ENCODE data around the gene STK11IP.

The STK11IP gene

DNA sequence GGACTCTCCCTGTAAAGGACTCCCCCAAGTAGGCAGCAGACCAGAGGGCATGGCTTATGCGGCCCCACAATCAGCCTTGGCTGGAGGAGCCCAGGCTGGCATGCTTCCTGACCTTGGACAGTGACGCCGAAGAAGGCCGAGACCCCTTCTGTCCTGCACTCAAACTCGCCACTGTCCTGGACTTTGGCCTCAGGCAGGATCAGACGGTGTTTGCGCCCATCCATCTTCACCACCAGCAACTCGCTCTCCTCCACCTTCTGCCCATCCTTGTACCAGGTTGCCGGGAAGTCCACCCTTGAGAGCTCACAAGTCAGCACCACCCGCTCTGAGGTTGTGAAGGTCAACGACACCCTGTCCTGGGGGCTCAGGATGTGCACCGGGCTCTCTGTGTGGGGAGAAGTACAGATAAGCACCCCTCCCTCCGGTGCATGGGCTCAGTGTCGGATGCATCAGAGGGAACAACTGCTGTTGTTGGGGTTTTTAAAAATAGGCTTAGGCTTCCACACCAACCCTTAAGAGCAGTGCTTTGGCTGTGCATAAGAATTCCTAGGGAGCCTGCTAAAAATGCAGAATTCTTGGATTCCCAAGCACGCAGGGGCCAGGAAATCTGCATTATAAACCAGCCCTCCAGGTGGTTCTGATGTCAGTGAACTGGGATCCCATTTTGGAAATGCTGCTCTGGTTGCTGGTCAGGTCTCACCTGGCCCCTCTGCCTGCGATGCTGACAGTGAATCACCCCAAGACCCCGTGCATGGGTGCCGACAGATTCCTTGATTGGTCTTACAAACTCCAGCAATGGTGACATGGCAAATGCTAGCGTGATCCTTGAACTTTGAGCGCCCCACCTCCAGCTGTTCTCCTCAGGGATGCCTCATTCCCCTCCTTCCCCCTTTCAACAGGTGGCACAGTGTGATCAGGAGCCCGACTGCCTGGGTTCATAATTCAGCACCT lies 32.3 kb upstream of the STK11IP start:
- DNase-seq, result no peak

DNA sequence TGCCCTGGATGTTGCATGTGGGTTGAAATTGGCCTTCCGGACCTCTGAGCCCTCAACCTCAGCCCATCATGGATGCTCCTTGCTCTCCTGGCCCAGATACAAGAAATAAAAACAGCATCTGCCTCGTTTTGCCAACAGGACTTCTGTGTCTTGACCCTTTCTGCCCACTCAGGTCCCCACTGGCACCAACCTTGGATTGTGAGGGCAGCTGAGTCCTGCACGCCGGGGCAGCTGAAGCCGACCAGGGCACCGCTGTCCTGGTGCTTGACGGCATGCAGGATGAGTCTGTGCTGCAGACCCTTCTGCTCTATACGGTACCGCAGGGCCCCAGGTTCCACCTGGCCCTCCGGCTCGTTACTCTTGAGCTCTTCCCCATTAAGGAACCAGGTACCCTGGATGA lies 31.0 kb upstream of the STK11IP start:
- no peak for DNase-seq

DNA sequence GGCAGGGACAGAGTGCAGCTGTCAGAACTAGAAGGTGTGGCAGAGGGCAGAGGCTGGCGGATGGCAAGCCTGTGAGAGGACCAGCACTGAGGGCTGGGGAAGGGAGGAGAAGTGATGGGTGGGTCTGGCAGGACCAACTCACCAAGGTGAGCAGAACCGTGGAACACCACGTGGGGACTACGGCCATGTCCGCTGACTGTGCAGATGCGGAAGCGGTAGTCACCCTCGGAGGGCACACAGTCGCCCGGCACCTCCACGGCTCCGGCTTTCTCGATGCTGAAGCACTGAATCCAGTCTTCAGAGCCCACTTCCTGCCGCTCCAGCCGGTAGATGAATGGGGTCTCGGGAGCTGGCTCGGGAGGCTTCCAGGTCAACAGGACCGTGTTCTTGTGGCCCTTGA lies 30.5 kb upstream of the STK11IP start:
- DNase-seq, result no peak

DNA sequence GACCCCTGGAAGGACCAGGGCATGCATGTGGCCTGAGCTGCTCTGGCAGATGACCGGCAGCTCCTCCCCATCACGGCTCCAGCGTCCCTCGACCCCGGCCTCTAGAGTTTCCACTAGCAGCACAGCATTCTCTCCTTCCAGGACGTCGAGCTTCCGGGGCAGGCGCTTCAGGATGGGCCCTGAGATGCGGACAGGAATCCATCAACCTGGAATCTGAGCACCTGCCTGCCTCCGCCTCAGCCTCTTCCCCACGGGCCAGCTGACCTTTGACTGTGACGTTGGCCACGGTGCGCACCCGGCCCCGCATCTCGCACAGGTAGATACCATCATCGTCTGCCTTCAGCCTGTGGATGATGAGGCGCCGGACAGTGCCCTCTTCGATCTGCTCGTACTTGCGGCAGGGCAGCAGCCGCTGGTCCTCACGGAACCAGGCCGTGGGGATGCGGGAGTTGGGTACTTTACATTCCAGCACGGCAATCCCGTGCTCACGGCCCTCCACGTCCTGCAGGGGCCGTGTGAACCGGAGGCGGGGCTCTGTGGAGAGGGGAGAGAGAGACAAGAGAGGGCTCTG lies 29.8 kb upstream of the STK11IP start:
- DNase-seq, result no peak

DNA sequence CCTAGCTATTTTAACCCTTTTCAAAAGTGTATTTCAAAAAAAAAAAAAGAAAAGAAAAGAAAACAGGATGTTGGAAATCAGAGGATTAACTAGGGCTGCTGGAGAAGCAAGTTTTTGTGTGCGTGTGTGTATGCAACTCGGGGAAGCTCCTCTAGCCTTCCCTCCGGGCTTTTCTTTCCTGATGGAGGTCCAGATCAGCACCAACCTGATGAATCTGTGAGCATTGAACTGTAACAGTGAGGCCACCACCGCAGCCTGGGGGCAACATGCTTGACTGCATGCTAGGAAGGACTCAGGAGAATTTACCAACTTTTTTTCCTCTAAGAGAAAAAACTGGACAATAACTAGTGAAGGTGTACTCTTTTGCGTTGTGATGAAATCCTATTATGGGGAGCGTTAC lies 28.6 kb upstream of the STK11IP start:
- no peak for DNase-seq

DNA sequence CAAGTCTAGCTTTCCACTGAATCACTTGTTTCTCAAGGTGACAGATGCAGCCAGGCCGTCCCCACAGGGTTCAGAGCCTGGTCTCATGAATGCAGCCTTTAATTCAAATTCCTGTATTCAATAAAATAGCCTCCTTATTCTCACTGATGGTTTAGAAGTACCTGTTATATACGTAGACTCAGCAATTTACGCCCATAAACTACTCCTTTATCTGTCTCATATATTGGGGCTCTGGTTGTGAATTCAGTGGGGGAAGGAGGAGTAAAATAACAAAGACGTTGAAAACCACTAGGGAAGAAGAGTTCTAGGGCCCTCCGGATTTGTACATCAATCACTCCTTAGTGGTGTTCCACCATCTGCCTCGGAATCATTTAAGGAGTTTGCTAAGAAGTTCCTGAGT lies 28.0 kb upstream of the STK11IP start:
- DNase-seq, result no peak

DNA sequence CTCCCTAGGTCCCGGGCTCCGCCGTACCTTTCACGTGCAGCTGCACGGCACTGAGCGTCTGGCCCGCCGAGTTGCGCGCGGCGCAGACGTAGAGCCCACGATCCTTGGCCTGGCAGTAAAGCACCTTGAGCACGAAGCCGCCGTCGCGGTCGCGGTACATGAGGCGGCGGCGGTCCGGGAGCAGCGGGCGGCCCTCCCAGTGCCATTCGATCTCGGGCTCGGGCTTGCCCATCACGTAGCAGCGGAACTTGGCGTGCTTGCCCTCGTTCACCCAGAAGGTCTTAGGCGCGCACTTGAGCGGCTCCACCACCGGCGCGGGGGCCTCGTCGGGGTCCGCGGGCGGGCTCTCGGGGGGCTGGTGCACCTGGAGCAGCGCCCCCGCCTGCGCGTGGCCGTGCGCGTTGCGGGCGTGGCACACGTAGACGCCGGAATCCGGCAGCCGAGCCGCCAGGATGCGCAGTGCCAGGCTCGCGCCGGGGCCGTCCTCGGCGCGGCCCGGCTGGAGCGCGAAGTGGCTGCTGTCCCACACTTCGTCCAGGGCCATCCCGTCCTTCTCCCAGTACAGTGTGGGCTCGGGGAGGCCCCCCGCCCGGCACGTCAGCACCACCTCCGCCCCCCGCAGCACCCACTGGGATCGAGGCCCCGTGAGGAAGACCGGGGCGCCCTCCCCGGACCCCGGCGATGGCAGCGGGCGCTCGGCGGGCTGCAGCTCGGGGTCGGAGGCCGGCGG lies 27.3 kb upstream of the STK11IP start:
- no peak for DNase-seq

DNA sequence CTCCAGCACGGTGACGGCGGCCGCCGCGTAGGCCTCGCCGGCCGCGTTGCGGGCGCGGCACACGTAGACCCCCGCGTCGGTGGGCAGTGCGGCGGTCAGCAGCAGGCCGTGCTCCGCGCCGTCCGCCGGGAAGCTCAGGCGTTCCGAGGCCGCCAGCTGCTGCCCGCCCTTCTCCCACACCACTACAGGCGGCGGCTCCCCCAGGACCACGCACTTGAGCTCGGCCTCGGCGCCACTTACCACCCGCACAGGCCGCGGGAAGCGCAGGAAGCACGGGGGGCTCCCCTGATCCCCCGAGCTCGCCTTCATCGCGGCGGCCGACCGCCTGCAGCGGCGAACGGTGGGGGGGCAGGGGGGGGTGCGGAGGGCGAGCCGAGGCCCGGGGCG lies 26.7 kb upstream of the STK11IP start:
- no peak for DNase-seq

DNA sequence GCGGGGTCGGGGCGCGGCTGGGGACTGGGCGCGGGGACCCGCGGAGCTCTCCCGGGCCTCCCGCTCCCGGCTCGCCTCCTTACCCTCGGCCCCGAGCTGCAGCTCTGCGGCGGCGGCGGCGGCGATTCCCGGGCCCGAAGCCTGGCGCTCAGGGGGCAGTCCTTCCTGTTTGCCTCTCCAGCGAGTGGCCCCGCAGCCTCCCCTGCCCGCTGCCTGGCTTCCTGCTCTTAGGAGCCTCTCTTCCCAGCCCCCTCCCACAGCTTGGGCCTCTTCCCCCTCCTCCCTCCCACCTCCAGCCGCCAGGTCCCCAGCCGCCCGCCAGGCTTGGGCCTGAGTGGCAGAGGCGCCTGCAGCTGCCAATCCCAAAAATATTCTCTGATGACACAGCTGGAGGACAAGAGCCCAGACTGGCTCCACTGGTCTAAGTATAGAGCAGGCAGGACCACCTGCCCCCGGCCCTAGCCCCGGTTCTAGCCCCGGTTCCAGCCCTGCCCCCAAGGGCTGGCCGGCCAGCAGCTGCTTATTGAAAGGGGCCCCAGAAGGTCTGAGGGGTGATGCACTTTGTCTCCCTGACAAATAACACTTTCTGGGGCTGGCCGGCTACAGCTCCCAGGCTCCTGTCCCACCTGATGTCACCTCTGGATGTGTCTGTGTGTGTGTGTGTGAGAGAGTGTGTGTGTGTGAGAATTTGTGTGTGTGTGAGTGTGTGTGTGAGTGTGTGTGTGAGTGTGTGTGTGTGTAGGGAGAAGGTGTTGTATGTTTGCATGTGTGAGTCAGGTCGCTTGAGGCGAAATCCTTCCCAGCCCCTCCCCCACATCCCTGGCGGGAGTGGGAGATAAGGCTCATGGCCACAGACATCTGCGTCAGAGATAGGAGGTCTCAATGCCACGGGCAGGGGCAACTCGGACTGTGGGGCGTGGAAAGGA lies 26.1 kb upstream of the STK11IP start, which contains the start of gene OBSL1:
TSS of gene OBSL1 (minus strand) at position 229 of the 926 bp plus-strand sequence. CDS start 307 bp downstream, outside the sequence.
- no peak for DNase-seq

DNA sequence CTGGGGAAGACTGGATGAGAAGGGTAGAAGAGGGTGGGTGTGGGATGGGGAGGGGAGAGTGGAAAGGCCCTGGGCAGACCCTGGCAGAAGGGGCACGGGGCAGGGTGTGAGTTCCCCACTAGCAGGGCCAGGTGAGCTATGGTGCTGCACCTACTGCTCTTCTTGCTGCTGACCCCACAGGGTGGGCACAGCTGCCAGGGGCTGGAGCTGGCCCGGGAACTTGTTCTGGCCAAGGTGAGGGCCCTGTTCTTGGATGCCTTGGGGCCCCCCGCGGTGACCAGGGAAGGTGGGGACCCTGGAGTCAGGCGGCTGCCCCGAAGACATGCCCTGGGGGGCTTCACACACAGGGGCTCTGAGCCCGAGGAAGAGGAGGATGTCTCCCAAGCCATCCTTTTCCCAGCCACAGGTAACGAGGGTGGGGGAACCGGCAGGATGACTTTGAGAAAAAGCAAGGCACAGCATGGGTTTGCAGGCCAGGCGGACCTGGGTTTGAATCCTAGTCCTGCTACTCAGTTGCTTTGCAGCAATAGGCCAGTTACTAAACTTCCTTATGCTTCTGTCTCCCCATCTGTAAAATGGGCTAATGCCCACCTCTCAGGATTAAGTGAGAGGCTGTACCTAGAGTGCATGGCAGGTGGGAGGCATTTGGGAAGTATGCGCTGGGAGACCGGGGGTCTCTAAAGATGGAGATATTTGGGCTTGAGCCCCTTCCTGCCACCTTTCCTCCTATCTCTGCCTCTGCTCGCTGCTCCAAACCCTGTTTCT lies 25.2 kb upstream of the STK11IP start, which contains the start of gene INHA:
TSS of gene INHA (plus strand) at position 74 of the 765 bp plus-strand sequence. CDS start at position 139, 65 bp downstream.
- no peak for DNase-seq

DNA sequence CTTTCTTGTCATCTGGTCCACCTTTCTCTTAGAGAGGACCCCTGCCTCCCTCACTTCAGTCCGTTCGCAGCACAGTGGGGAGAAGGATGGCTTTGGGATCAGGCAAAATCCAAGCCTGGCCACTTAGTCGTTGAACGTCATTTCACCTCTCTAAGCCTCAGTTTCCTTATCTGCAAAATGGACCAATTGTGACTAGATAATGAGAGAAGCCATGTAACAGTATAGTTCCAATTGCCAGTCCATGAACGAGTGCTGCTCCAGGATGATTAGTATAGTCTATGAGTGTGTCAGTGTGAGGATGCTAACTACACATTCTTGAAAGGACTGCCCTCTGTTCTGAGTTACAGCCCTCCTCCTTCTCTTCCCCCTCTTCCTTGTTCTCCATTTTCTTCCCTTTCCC lies 24.5 kb upstream of the STK11IP start:
- no peak for DNase-seq

DNA sequence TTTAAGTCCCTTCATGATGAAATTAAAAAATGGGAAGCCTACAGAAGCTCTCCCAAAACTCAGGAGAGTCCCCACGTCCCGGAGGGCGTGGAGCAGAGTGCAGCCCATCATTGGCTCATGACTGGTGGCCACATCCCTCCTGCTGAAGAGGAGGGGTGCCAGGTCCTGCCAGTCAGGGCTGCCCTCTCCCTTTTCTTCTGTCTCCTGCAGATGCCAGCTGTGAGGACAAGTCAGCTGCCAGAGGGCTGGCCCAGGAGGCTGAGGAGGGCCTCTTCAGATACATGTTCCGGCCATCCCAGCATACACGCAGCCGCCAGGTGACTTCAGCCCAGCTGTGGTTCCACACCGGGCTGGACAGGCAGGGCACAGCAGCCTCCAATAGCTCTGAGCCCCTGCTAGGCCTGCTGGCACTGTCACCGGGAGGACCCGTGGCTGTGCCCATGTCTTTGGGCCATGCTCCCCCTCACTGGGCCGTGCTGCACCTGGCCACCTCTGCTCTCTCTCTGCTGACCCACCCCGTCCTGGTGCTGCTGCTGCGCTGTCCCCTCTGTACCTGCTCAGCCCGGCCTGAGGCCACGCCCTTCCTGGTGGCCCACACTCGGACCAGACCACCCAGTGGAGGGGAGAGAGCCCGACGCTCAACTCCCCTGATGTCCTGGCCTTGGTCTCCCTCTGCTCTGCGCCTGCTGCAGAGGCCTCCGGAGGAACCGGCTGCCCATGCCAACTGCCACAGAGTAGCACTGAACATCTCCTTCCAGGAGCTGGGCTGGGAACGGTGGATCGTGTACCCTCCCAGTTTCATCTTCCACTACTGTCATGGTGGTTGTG lies 23.0 kb upstream of the STK11IP start:
- DNase-seq, result no peak

DNA sequence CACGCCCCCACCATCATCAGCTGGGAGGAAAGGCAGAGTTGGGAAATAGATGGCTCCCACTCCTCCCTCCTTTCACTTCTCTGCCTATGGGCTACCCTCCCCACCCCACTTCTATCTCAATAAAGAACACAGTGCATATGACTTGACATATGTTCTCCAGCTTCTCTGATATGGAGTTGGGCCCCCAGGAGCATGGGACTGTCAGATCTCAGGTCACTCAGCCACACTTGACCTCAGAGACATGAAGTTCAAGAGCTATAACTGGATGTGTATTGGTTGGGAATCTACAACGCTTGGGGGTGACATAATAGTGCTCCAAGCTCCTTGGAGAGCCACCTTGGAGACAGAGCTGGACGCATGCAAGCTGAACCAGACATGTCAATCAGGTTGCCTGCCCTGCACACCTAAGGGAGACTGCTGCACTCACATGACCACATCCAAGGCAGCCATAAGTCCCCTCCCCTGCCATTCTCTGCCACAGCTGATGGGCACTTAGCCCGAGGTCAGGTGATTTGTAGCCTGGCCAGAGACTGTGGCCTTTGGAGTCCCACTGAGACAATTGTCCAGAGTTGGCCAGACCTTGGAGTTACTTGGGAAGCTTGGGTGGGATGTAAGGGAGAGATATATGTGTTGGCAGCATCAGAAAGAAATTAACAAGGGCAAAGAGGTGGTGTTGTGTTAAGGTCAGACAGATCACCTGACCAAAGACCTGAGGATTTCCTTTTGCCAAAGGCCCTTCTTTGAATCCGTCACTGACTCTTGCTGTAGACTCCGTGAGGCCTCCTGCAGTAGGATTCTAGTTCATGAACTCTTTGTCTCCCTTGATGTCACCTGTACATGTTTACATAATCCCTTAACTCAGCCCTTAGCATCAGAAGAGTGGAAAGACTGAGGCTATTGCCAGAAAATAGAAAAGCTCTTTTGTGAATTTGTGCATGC lies 21.8 kb upstream of the STK11IP start:
- DNase-seq, result no peak

DNA sequence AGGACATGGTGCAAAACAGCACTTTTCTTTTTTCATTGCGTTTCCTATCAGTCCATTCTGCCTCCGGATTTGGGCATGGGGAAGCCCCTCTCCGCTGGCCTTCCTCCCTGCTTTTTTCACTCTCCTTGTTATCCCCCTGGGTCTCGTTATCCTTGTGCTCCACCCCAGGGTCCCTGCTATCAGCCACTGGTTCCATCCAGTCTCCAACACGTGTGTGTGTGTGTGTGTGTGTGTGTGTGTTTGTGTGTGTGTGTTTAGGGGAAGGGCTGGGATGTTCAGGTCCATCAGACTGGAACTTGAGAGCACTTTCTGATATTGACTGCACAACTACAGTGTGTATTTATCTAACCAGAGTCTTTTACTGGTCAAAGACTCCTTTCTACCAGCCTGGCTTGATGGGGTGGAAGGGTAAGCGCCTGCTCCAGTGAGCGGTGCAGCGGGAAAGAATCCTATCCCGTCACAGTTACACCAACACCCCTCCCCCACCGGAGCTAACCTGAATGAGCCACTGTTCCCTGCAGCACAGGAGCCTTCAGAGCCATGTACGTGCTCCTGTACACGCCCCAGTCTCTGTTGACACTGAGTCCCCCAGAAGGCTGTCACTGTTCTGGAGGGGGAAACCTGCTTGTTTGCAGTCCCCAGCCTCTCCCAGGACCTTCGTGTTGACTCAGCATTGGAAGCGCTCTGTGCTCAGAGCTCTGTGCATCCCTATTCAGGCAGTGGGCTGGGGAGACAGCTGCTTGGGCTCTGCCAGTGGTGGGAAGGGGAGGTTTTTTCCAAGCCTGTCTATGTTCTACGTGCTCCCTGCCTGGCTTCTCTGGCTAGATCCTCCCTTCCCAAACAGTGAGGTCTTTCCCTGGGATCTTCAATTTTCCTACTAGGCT lies 20.9 kb upstream of the STK11IP start:
- no peak for DNase-seq

DNA sequence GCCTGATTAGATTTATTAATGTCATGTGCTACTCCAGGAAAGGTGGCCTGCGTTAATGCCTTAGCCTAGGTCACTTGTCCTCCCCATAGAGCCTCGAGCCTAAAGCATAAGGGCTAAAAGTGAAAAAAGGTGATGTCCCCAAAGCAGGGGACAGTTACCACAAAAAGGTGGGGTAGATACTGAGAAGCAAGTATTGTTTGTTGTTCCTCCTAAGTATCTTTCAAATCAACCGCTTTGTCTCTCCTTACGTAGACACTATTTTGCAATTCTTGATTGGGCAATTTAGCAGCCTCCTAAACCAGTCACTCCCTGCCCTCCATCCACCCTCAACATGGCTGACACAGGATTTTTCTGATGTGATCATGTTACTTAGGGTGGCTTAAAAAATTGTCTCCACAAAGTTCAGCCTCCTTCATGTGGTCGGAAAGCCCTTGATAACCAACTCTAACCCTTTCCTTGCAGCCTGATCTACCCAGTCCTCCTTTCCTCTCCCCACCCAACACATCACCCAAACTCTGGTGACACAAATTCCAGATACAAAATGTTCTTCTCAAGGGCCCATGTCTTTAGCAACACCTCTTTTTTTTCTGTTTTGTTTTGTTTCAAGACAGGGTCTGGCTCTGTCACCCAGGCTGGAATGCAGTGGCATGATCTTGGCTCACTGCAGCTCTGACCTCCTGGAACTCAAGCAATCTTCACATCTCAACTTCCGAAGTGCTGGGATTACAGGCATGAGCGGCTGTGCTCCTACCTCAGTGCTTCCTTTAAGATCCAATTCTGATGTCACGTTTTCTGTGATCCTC lies 18.6 kb upstream of the STK11IP start:
- DNase-seq, result no peak

DNA sequence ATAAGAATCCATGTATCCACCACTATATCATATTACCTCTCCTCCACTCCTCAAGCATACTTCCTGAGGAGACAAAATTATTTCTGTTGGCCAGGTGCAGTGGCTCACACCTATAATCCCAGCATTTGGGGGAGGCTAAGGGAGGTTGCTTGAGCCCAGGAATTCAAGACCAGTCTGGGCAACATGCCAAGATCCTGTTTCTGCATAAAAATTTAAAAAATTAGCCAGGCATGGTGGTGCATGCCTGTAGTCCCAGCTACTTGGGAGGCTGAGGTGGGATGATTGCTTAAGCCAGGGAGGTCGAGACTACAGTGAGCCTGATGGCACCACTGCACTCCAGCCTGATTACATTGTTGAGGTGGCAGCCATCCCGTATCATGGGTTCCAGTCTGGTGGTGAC lies 16.3 kb upstream of the STK11IP start:
- DNase-seq, result no peak

DNA sequence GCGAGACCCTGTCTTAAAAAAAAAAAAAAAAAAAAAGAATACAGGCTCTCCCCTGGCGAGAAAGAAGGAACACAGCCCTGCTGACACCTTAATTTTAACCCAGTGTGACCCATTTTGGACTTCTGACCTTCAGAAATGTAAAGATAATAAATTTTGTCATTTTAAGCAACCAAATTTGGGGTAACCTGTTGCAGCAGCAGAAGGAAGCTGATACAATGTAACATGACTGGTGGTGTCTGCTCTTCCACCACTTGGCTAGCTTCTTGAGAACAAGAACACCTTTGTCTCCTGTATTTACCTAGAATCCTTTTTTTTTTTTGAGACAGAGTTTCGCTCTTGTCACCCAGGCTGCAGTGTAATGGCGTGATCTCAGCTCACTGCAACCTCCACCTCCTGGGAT lies 6.6 kb upstream of the STK11IP start:
- DNase-seq, result no peak

DNA sequence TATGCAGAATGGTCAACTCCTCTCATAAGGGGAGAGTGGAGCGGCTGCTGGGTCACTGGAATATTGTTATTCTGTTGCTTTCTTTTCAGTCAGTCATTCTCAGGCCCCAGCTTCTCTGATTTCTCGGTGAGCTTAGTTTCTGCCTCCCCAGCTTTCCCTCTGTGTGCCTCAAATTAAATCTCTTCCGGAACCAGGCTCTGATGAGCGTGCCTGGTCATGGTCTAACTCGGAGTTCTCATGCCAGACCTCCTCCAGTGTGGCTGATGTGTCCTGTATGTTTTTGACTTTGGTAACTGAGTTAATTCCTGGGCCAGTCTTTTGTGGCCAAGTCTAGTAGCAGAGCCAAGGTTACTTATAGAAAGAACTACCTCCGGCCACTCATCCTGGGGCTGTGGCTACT lies 4.9 kb upstream of the STK11IP start:
- DNase-seq, result no peak

Data from cortex of kidney (tissue), 1 donor.